HG02981 (cell line): Measurements from ENCODE around the gene FIZ1.

Experiments
- ATAC-seq: cut with Tn5 transposase; IDR thresholded peaks from one replicate; pipeline ENCODE4 v1.9.1; 2021; ENCODE audit warnings: mild to moderate bottlenecking, moderate library complexity; ENCODE audit not compliant: unreplicated experiment

The FIZ1 gene

GRCh38 chr19:55636723-55637122 is 37.4 kb upstream of the FIZ1 start:
- ATAC-seq: no peak

- ATAC-seq: no peak
Measured at GRCh38 chr19:55635856-55636440, 36.6 kb upstream of the FIZ1 start.

DNA sequence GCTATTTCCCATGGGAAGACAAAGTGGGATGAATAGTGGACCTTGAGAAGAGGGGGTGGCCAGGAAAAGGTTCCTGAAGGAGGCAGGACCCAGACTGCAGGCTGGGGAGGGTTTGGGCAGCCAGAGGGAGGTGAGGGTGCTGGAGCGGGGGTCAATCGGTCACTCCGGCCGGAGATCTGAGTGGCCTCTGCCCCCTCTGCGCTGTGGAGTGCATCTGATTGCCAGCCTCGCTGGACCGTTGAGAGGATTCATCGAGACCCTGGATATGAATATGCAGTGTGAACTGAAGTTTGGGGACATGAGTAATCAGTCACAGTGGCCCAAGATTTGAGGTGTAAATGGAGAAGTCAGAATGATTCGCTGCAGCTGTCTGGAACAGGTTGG is 36.0 kb upstream of the FIZ1 start:
- ATAC-seq: no peak

DNA sequence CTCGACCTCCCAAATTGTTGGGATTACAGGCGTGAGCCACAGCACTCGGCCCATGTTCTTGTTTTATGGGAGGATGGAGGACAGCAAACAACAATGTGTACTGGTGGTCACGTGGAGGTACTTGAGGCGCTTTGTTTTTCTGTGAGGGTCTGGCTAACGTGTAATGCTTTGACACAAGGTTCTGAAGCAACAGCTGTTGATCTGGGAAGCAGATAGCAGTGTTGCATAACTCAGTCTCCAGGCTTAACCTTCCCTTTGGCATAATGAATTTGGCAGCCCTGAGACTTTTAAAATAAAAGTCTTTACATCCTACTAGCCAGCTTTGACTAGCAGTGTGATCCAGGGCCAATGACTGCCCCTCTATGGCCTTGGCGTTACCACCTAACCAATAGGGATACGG is 34.5 kb upstream of the FIZ1 start:
- no peak for ATAC-seq

GRCh38 chr19:55632463-55632834 is 33.1 kb upstream of the FIZ1 start:
- ATAC-seq: no peak

DNA sequence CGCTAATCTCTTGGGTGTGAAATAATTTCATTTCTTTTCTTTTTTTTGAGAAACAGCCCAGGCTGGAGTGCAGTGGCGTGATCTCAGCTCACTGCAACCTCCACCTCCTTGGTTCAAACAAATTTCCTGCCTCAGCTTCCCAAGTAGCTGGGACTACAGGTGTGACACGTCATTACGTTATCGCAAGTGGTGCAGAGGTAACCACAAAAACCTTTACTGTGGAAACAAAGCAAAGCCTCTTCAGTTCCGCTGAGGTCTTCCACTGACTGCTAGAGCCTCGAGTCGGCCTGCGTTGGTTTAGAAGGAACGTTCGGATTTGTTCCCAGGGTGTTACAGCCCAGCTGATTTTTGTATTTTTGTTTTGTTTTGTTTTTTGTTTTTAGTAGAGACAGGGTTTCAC is 27.0 kb upstream of the FIZ1 start:
- no peak for ATAC-seq

DNA sequence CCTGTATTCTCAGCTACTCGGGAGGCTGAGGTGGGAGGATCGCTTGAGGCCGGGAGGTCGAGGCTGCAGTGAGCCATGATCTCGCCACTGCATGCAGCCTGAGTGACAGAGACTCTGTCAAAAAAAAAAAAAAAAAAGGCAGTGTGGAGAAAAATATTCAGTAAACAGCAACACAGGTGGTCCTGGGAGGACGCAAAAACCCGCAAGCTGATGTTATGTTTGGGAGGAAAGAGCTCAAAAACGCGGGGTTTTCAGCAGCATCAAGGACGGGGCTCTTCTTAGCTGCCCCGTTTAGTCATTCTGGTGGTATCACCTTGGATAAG is 25.6 kb upstream of the FIZ1 start:
- no peak for ATAC-seq

- no peak for ATAC-seq
Measured at GRCh38 chr19:55624109-55625003, 25.0 kb upstream of the FIZ1 start, which contains the start of gene ZNF784. Gene ZNF784, minus strand, starts transcription at chr19:55624566. Its CDS starts 5 bp downstream, at chr19:55624561.

- ATAC-seq: no peak
Measured at GRCh38 chr19:55623561-55623960, 24.2 kb upstream of the FIZ1 start.

GRCh38 chr19:55623130-55623529 is 23.8 kb upstream of the FIZ1 start:
- ATAC-seq: no peak

DNA sequence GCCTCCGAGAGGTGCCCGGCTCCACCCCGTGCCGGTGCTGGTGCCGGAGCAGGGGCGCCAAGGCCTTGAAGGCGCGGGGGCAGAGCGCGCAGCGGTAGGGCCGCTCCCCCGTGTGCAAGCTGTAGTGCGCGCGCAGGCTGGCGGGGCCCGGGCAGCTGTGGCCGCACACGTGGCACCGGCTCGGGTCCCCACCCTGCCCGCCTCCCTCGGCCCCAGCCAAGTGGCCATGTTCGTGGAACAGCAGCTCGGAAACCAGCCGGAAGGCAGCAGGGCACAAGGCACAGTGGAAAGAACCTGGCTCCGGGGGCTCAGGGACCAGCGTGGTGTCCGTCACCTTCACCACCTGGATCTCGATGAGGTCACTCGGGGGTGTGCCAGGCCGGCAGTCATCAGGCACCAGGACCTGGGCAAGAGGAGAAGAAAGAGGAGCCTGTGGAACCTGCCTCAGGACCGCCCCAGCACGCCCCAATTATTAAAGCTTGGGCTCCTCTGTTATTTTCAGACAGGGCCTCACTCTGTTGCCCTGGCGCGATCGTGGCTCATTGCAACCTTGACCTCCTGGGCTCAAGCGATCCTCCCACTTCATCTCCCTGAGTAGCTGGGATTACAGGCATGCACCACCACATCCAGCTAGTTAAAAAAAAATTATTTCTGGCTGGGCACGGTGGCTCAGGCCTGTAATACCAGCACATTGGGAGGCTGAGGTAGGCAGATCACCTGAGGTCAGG is 23.1 kb upstream of the FIZ1 start:
- ATAC-seq: no peak

- ATAC-seq: no peak
Measured at GRCh38 chr19:55621673-55622231, 22.4 kb upstream of the FIZ1 start.

DNA sequence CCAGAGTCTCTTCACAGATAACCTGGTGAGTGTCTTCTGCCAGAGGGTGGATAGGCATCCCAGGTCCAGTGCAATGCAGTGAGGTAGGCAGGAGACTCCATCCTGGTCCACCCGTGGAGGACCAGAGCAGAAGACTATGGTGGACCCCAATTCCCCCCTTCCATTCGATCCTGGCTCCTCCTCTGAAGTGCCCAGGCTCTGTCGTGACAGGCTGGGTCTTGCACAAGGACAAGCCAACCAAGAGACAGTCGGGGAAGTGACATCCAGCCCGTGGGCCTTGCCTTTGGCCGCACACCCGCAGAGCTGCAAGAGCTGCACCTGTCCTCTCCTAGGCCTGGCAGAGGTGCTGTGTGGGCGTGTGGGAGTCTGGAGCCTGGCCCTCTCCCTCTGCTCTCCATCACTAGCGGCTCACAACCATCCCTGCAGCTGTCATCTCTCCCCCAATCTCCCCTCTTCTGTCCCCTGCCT is 21.9 kb upstream of the FIZ1 start:
- ATAC-seq: no peak

DNA sequence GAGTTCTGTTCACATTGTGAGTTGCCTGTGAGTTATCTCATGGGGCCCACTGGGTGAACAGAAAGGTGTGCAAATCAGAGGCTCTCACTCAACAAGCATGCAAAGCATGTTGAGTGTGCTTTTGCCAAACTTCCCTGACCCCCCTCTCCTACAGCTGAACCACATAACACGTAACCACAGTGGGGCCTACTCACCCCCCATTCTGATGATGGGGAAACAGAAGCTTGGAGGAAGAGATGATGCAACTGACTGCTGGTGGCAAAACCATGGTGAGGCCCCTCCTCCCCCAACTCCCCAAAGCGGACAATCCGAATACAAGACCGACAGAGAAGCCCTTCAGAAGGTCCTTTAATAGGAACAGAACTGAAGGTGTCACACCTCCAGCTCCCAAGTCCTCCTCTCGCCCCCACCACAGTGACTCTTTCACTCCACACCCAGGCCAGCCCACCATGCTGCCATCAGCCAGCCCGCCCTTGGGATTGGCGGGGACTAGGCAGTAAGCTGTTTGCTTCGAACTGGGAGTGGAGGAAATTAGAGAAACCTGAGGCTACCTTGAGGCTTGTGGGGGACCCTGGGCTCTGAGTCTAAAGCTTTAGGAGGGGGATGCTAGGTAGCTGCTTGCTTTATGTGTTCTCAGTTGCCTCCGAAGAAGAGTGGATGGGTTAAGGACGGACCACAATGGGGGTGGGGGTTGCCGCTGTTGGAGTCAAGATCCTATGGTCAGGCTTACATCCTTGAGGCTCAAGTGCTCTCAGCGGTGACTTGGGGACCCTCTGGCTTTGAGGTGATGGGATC is 21.3 kb upstream of the FIZ1 start:
- ATAC-seq: no peak

DNA sequence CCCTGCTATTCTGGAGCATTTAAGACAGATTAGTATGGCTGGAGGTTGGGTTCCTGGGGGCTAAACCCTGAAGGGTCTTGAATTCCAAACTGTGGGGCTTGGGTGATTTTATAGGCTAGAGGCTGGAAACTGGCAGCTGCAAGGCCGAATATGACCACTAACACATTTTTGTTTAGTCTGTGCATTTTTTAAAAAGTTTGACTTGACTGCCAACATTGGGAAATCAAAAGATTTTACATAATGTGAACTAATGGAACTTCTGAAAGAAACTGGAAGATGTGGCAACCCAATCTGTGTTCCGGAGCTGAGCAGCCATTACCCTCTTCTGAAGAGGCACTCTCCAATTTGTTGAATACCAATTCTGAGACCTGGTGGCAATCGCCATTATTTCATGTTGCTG is 20.0 kb upstream of the FIZ1 start:
- ATAC-seq: no peak

GRCh38 chr19:55618426-55618825 is 19.1 kb upstream of the FIZ1 start:
- ATAC-seq: no peak

DNA sequence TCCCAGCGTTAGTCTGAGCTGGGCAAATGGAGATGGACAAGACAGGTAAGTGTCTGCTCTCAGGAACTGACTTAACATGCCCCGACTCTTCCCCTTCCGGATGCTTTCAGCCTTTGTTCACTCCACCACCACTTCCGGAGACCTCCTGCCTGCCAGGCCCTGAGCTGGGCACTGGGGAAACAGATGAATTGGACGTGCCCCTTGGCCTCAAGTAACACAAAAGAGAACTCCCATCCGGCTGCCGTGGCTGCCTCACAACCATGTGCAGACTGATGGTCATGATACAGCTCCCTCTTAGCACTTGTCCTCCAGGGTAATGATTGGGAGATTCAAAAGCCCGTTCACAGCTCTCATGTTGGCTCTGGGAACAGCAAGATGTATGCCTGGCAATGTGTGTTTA is 18.1 kb upstream of the FIZ1 start:
- ATAC-seq: no peak

- ATAC-seq: no peak
Measured at GRCh38 chr19:55616395-55616875, 17.1 kb upstream of the FIZ1 start.

DNA sequence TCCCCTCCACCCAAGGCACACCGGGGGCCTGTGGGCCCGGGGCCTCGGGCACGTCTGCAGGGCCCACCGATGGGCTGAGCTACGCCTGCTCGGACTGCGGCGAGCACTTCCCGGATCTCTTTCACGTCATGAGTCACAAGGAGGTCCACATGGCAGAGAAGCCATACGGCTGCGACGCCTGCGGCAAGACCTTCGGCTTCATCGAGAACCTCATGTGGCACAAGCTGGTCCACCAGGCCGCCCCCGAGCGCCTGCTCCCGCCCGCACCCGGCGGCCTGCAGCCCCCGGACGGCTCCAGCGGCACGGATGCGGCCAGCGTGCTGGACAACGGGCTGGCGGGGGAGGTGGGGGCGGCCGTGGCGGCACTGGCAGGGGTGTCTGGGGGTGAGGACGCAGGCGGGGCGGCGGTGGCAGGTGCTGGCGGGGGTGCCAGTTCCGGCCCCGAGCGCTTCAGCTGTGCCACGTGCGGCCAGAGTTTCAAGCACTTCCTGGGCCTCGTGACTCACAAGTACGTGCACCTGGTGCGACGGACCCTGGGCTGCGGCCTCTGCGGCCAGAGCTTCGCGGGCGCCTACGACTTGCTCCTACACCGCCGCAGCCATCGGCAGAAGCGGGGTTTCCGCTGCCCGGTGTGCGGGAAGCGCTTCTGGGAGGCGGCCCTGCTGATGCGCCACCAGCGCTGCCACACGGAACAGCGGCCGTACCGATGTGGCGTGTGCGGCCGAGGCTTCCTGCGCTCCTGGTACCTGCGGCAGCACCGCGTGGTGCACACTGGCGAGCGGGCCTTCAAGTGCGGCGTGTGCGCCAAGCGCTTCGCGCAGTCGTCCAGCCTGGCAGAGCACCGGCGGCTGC is 16.5 kb upstream of the FIZ1 start:
- ATAC-seq: no peak
